IMR-90 (cell line): ENCODE data around the gene NPBWR2. TPM values are rescaled to one million over a fixed set of nuclear protein-coding genes. Genes with fewer than 3 reads are reported as not detected.
A peak's percentile ranks its signal among the peaks of the same experiment; 100 is the strongest.

Experiments
- ATAC-seq: fragments of 200-7000 bp; cut with Tn5 transposase; 2 replicates; pipeline ENCODE4 v1.9.1; 2020; ENCODE audit warnings: low read depth, mild to moderate bottlenecking, moderate library complexity
- BruUV-seq: library from RNA; stranded (reverse); fragments of 400-500 nt; replicated peaks from 2 replicates; lab custom pipeline; 2021; lab: Mats Ljungman, UMichigan
- CTCF ChIA-PET: fragments of 300-600 bp; formaldehyde crosslinking; extraction: SDS; loops from one replicate; lab custom pipeline; 2021; ENCODE audit warnings: antibody characterized with exemption; lab: Yijun Ruan, JAX
- POLR2A ChIA-PET: fragments of 300-600 bp; sonication (Branson Sonifier 250); formaldehyde crosslinking; loops from one replicate; lab custom pipeline; 2022; ENCODE audit warnings: antibody characterized with exemption; ENCODE audit not compliant: unreplicated experiment; lab: Charles Lee
- DNase-seq: peaks from one replicate; pipeline ENCODE4 v3.0.0; 2013
- H2AFZ ChIP-seq: replicated peaks from 2 replicates; pipeline ENCODE3; 2013; ENCODE audit warnings: low read length, mild to moderate bottlenecking; ENCODE audit not compliant: poor library complexity
- H2AK5ac ChIP-seq: 2 replicates; pipeline ENCODE4 v1.6.1; 2013; ENCODE audit warnings: low read depth, low read length, inconsistent platforms
- H2AK9ac ChIP-seq: replicated peaks from 2 replicates; pipeline ENCODE3; 2013; ENCODE audit warnings: mild to moderate bottlenecking, low read depth, low read length, moderate library complexity; ENCODE audit not compliant: poor library complexity
- H2BK120ac ChIP-seq: 2 replicates; pipeline ENCODE4 v1.6.1; 2013; ENCODE audit warnings: low read depth, low read length, inconsistent platforms
- H2BK15ac ChIP-seq: 3 replicates; pipeline ENCODE4 v1.6.1; 2013; ENCODE audit warnings: low read depth, low read length, inconsistent platforms
- H2BK20ac ChIP-seq: 2 replicates; pipeline ENCODE4 v1.6.1; 2013; ENCODE audit warnings: low read depth, mild to moderate bottlenecking, inconsistent platforms, low read length, moderate library complexity
- H2BK5ac ChIP-seq: 2 replicates; pipeline ENCODE4 v1.6.1; 2013; ENCODE audit warnings: mild to moderate bottlenecking, low read depth, low read length, inconsistent platforms; ENCODE audit not compliant: poor library complexity, severe bottlenecking
- H3K14ac ChIP-seq: replicated peaks from 2 replicates; pipeline ENCODE4 v1.6.1; 2013; ENCODE audit warnings: low read depth, low read length, inconsistent platforms
- H3K18ac ChIP-seq: 2 replicates; pipeline ENCODE4 v1.6.1; 2013; ENCODE audit warnings: low read depth, low read length, control low read depth
- H3K23ac ChIP-seq: 2 replicates; pipeline ENCODE4 v1.6.1; 2013; ENCODE audit warnings: low read depth, low read length, inconsistent platforms
- H3K27ac ChIP-seq: 2 replicates; pipeline ENCODE4 v1.5.1; 2013; ENCODE audit warnings: mild to moderate bottlenecking, control low read depth, low read length; ENCODE audit not compliant: insufficient read depth
- H3K27me3 ChIP-seq: 2 replicates; pipeline ENCODE4 v1.6.1; 2013; ENCODE audit warnings: low read length; ENCODE audit not compliant: control insufficient read depth, insufficient read depth
- H3K36me3 ChIP-seq: 2 replicates; pipeline ENCODE4 v1.6.1; 2013; ENCODE audit warnings: low read length, mixed read lengths; ENCODE audit not compliant: control insufficient read depth, insufficient read depth
- H3K4ac ChIP-seq: 2 replicates; pipeline ENCODE4 v1.6.1; 2013; ENCODE audit warnings: low read depth, low read length, inconsistent platforms
- H3K4me1 ChIP-seq: 2 replicates; pipeline ENCODE4 v1.6.1; 2013; ENCODE audit warnings: low read length, mixed read lengths; ENCODE audit not compliant: control insufficient read depth, insufficient read depth
- H3K4me2 ChIP-seq: 2 replicates; pipeline ENCODE4 v1.6.1; 2013; ENCODE audit warnings: low read depth, mild to moderate bottlenecking, control low read depth, low read length, moderate library complexity
- H3K4me3 ChIP-seq: 2 replicates; pipeline ENCODE4 v1.5.1; 2013; ENCODE audit warnings: low read depth, mild to moderate bottlenecking, control low read depth, low read length, moderate library complexity; ENCODE audit not compliant: insufficient read depth
- H3K56ac ChIP-seq: 2 replicates; pipeline ENCODE4 v1.6.1; 2013; ENCODE audit warnings: low read length, inconsistent platforms; ENCODE audit not compliant: insufficient read depth; ENCODE audit errors: extremely low read depth
- H3K79me1 ChIP-seq, 2 experiments: 2 replicates each; pipeline ENCODE4 v1.6.1; 2013; ENCODE audit warnings: low read length in 2 of 2, inconsistent platforms in 1 of 2, low read depth in 1 of 2
- H3K9ac ChIP-seq: 2 replicates; pipeline ENCODE4 v1.6.1; 2013; ENCODE audit warnings: low read depth, low read length, control low read depth
- H3K9me1 ChIP-seq: 2 replicates; pipeline ENCODE4 v1.6.1; 2013; ENCODE audit warnings: low read length, inconsistent platforms; ENCODE audit not compliant: insufficient read depth
- H3K9me3 ChIP-seq: 2 replicates; pipeline ENCODE4 v1.6.1; 2013; ENCODE audit warnings: low read length; ENCODE audit not compliant: control insufficient read depth, insufficient read depth
- H4K20me1 ChIP-seq: 2 replicates; pipeline ENCODE4 v1.6.1; 2013; ENCODE audit warnings: low read length, inconsistent platforms; ENCODE audit not compliant: insufficient read depth
- H4K5ac ChIP-seq: 2 replicates; pipeline ENCODE4 v1.6.1; 2013; ENCODE audit warnings: mild to moderate bottlenecking, low read depth, low read length, control low read depth
- H4K8ac ChIP-seq, 2 experiments: 2 replicates each; pipeline ENCODE4 v1.6.1; 2013; ENCODE audit warnings: low read depth in 2 of 2, low read length in 2 of 2, control low read depth in 1 of 2, inconsistent platforms in 1 of 2
- H4K91ac ChIP-seq: 2 replicates; pipeline ENCODE4 v1.6.1; 2013; ENCODE audit warnings: low read depth, low read length, inconsistent platforms; ENCODE audit not compliant: insufficient read depth
- CEBPB ChIP-seq: IDR thresholded peaks from 2 replicates; pipeline ENCODE4 v1.6.1; 2012; ENCODE audit warnings: low read depth, low read length, improper control_type of control experiment
- RAD21 ChIP-seq: IDR thresholded peaks from 2 replicates; pipeline ENCODE4 v1.6.1; 2012; ENCODE audit warnings: low read length, improper control_type of control experiment
- WGBS, 2 experiments: methylation state at CpG; one replicate each; pipeline versions ENCODE4 v1.1.5 to v1.1.7; 2013; ENCODE audit warnings: missing lambda C conversion rate in 2 of 2; ENCODE audit not compliant: insufficient read length in 1 of 2; ENCODE audit errors: extremely low coverage in 2 of 2; 5-methylcytosine and 5-hydroxymethylcytosine counted together
- dilution Hi-C: fragments of 300-500 bp; cut with HindIII; formaldehyde crosslinking; loops from one replicate; pipeline ENCODE4 v1.14.3; 2018; ENCODE audit warnings: low sequenced_read_pairs; ENCODE audit not compliant: unreplicated experiment
- in situ Hi-C: fragments of 300-500 bp; cut with MboI; formaldehyde crosslinking; loops from 3 replicates; pipeline ENCODE4 v1.14.3; 2019; ENCODE audit warnings: low sequenced_read_pairs, inconsistent platforms, mixed read lengths
- intact Hi-C: fragments of 100-400 bp; cut with micrococcal nuclease; formaldehyde crosslinking; loops from 2 replicates; pipeline ENCODE4 v1.10.0; 2022
- polyA plus RNA-seq, 3 experiments: library from polyadenylated mRNA; depleted of rRNA; stranded (reverse); fragments of >200 nt; gene quantifications; 2 replicates each; pipeline ENCODE4 v1.2.3, GENCODE V29; 2012; ENCODE audit warnings: low replicate concordance in 1 of 3
- total RNA-seq: library from RNA; depleted of rRNA; stranded (reverse); fragments of >200 nt; gene quantifications from 2 replicates; pipeline ENCODE4 v1.2.3, GENCODE V29; 2012

The NPBWR2 gene
- total and polyA plus RNA-seq, 2 of the 4 experiments (the other 2 are of a cell fraction): not detected

DNA sequence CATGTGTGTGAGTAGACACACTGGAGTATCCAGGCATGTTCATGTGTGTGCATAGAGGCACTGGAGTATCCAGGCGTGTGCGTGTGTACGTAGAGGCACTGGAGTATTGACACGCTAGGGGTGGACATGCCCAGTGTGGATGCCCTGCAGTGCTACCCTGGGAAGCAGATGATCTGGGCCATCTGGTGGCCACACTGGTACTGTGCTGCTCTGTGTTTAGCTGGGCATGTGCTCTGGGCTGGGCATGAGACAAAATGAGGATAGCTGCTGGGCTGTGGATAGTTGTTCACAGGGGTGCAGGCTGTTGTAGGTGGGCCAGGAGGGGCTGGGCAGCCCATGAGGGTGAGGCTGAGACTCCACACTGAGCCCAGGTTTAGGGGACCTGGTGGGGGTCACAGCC, 24.0 kb upstream of the NPBWR2 start:
- Histone ChIP-seq H3K27ac (no peak overlapping the region), H2BK15ac (no peak overlapping the region), H2BK20ac (no peak overlapping the region), H2AFZ (no peak overlapping the region), H3K9ac (no peak overlapping the region), H3K79me1 (no peaks in the 10 kb centered on the region), H3K4me2 (no peak overlapping the region), H4K5ac (no peak overlapping the region), H3K27me3 (peaks cover 12% of the 10 kb centered on the region), H2AK5ac (no peak overlapping the region), H3K4ac (no peak overlapping the region), H3K14ac (no peak overlapping the region), H3K9me3 (no peaks in the 10 kb centered on the region), H3K4me3 (no peak overlapping the region), H4K8ac (no peak overlapping the region), H2AK9ac (no peak overlapping the region), H2BK5ac (no peak overlapping the region), H4K20me1 (no peaks in the 10 kb centered on the region), H2BK120ac (no peak overlapping the region), H3K56ac (no peak overlapping the region), H3K23ac (no peak overlapping the region), H3K4me1 (no peaks in the 10 kb centered on the region), H4K91ac (no peak overlapping the region), H3K36me3 (no peaks in the 10 kb centered on the region), H3K18ac (no peak overlapping the region), H3K9me1 (no peaks in the 10 kb centered on the region)
- ChIA-PET POLR2A (no interaction called here), CTCF (no interaction called here)
- TF ChIP-seq CEBPB: no peak
- peak; percentile 11; the same call in 1 of the 2 replicates for TF ChIP-seq RAD21
- ATAC-seq (peak; percentile 78), DNase-seq (no peak)
- intact Hi-C loops: no loop called here
- in situ Hi-C loops: no loop called here
- dilution Hi-C loops: no loop called here
- BruUV-seq: no TSS peak
- 79% methylated on average over 4 of the region's 4 CpGs; no CpG with 5 or more reads in 1 of the 2 experiments for WGBS, 2 experiments
